MCF 10A (cell line): ENCODE data around the gene MAMDC4. TPM values are rescaled to one million over a fixed set of nuclear protein-coding genes. Genes with fewer than 3 reads are reported as not detected.
"Not testable (repeated sequence)": the region's sequence is repeated elsewhere in the genome, so short reads cannot be mapped to it uniquely, and the experiment has no call there.

Experiments
- BruUV-seq: library from RNA; stranded (reverse); fragments of 400-500 nt; replicated peaks from 2 replicates; lab custom pipeline; 2021; lab: Mats Ljungman, UMichigan
- CTCF ChIA-PET: fragments of 300-600 bp; sonication (Branson Sonifier 250); formaldehyde crosslinking; extraction: SDS; loops from one replicate; lab custom pipeline; 2021; ENCODE audit warnings: antibody characterized with exemption, inconsistent platforms; lab: Yijun Ruan, JAX
- POLR2A ChIA-PET: fragments of 300-600, 350-650 bp; sonication (Branson Sonifier 250); formaldehyde crosslinking; extraction: SDS; loops from one replicate; lab custom pipeline; 2020; ENCODE audit warnings: antibody characterized with exemption, inconsistent platforms; lab: Yijun Ruan, JAX
- DNase-seq: peaks from one replicate; pipeline ENCODE4 v3.0.0-alpha.2; 2018; ENCODE audit not compliant: unreplicated experiment
- H3K27ac Mint-ChIP-seq: one replicate; pipeline ENCODE4 v1.8.0; 2022; ENCODE audit warnings: mild to moderate bottlenecking, low read depth, mixed read lengths; ENCODE audit not compliant: unreplicated experiment
- H3K27me3 Mint-ChIP-seq: one replicate; pipeline ENCODE4 v1.8.0; 2022; ENCODE audit warnings: mixed read lengths; ENCODE audit not compliant: insufficient read depth, unreplicated experiment
- H3K36me3 Mint-ChIP-seq: one replicate; pipeline ENCODE4 v1.8.0; 2022; ENCODE audit warnings: mild to moderate bottlenecking, moderate library complexity, mixed read lengths; ENCODE audit not compliant: insufficient read depth, unreplicated experiment
- H3K4me1 Mint-ChIP-seq: one replicate; pipeline ENCODE4 v1.8.0; 2022; ENCODE audit warnings: mixed read lengths; ENCODE audit not compliant: insufficient read depth, unreplicated experiment
- H3K4me3 Mint-ChIP-seq: one replicate; pipeline ENCODE4 v1.8.0; 2022; ENCODE audit warnings: mild to moderate bottlenecking, moderate library complexity, mixed read lengths; ENCODE audit not compliant: unreplicated experiment
- H3K9me3 Mint-ChIP-seq: one replicate; pipeline ENCODE4 v1.8.0; 2022; ENCODE audit warnings: mixed read lengths; ENCODE audit not compliant: unreplicated experiment
- CTCF ChIP-seq: fragments of 200-600 bp; IDR thresholded peaks from one replicate; pipeline ENCODE4 v1.8.0; 2022; ENCODE audit warnings: antibody characterized with exemption, mild to moderate bottlenecking; ENCODE audit not compliant: unreplicated experiment
- intact Hi-C: fragments of 100-400 bp; cut with micrococcal nuclease; formaldehyde crosslinking; loops from 2 replicates; pipeline ENCODE4 v1.14.1; 2022
- total RNA-seq: library from RNA; stranded (reverse); gene quantifications from 2 replicates; pipeline ENCODE4 v1.2.3, GENCODE V29; 2022

MAMDC4 gene
- total RNA-seq, 1 experiment from 2014 or later, result 14.1 TPM

- no TSS peak for BruUV-seq
- H3K36me3 Mint-ChIP-seq, result peaks cover 40% of the 10 kb centered on the region
- no peaks in the 10 kb centered on the region for H3K9me3 Mint-ChIP-seq
- ChIA-PET CTCF (interaction anchor here (0.5 to 0.7 kb wide), 2 partner anchors 11 to 369 kb away, joined by 3 read pairs; no protein-coding TSS in a partner anchor), POLR2A (interaction anchor here (1.0 kb wide), 1 partner anchor 14 kb away, joined by 3 read pairs; no protein-coding TSS in a partner anchor)
- intact Hi-C loops, result no loop called here
- no peaks in the 10 kb centered on the region for H3K27me3 Mint-ChIP-seq
- peaks cover 6% of the 10 kb centered on the region for H3K4me1 Mint-ChIP-seq
- no peak for DNase-seq
- TF ChIP-seq CTCF, result no peak
- peak overlapping the region; percentile 29 for H3K4me3 Mint-ChIP-seq
- no peak overlapping the region for H3K27ac Mint-ChIP-seq
Measured at GRCh38 chr9:136867917-136868316, 15.8 kb downstream of the MAMDC4 start.

GRCh38 chr9:136868644-136869043, 16.5 kb downstream of the MAMDC4 start:
- Mint-ChIP-seq H3K4me1 (peaks cover 6% of the 10 kb centered on the region), H3K9me3 (no peaks in the 10 kb centered on the region), H3K36me3 (peaks cover 32% of the 10 kb centered on the region), H3K4me3 (no peak overlapping the region), H3K27ac (no peak overlapping the region), H3K27me3 (no peaks in the 10 kb centered on the region)
- POLR2A ChIA-PET, result no interaction called here
- TF ChIP-seq CTCF, result no peak
- BruUV-seq, result no TSS peak
- CTCF ChIA-PET, result no interaction called here
- no peak for DNase-seq
- intact Hi-C loops, result no loop called here

- POLR2A ChIA-PET, result not testable (repeated sequence)
Measured at GRCh38 chr9:136869611-136870010, 17.5 kb downstream of the MAMDC4 start.

GRCh38 chr9:136875155-136875554, 23.0 kb downstream of the MAMDC4 start:
- Mint-ChIP-seq H3K27me3 (no peaks in the 10 kb centered on the region), H3K27ac (no peak overlapping the region), H3K9me3 (no peaks in the 10 kb centered on the region), H3K36me3 (no peaks in the 10 kb centered on the region), H3K4me1 (no peaks in the 10 kb centered on the region), H3K4me3 (no peak overlapping the region)
- intact Hi-C loops, result no loop called here
- no TSS peak for BruUV-seq
- DNase-seq, result no peak
- ChIA-PET POLR2A (no interaction called here), CTCF (interaction anchor here (0.9 kb wide), 1 partner anchor 10 kb away, joined by 3 read pairs; no protein-coding TSS in a partner anchor)
- no peak for TF ChIP-seq CTCF

More at GRCh38 chr9:136869611-136870010, 17.5 kb downstream of the MAMDC4 start:
- intact Hi-C loops, DNase-seq, H3K9me3 Mint-ChIP-seq, H3K4me1 Mint-ChIP-seq, CTCF ChIA-PET, H3K27me3 Mint-ChIP-seq, BruUV-seq, H3K27ac Mint-ChIP-seq, H3K4me3 Mint-ChIP-seq: not testable (repeated sequence)
- peaks cover 28% of the 10 kb centered on the region for H3K36me3 Mint-ChIP-seq
